ENCODE results near the gene MXD1.

GRCh38 chr2:69936906-69937305 is 22.0 kb downstream of the MXD1 start:
- no peak for TF ChIP-seq ZNF425 (CRISPR knock-in tag; conservative IDR thresholded peaks at IDR 0.05)
- TF ChIP-seq CTCF (IDR thresholded peaks at IDR 0.05) = no peak
- no peak for TF ChIP-seq FOXP1 (CRISPR knock-in tag; IDR thresholded peaks at IDR 0.05; ENCODE audit: borderline replicate concordance)
- no peak for TF ChIP-seq HMGXB4 (CRISPR knock-in tag; IDR thresholded peaks at IDR 0.05)
- no peak for TF ChIP-seq PRDM15 (CRISPR knock-in tag; IDR thresholded peaks at IDR 0.05)
- TF ChIP-seq FOXP4 (CRISPR knock-in tag; IDR thresholded peaks at IDR 0.05) = no peak

Measured in WTC11 (cell line).